GM23248 (cell line): ENCODE results near the gene LRRC7.

Experiments used
- EZH2 ChIP-seq: fragments of 200-600 bp; sonication (generic); IDR thresholded peaks from 2 replicates; pipeline ENCODE4 v1.6.1; 2018; ENCODE audit warnings: antibody characterized with exemption, mild to moderate bottlenecking; ENCODE audit not compliant: insufficient read depth, poor library complexity, severe bottlenecking
- EZH2phosphoT487 ChIP-seq: fragments of 200-600 bp; sonication (generic); IDR thresholded peaks from 2 replicates; pipeline ENCODE4 v1.6.1; 2018; ENCODE audit warnings: antibody characterized with exemption, moderate library complexity, mild to moderate bottlenecking, low read depth; ENCODE audit not compliant: insufficient read depth

DNA sequence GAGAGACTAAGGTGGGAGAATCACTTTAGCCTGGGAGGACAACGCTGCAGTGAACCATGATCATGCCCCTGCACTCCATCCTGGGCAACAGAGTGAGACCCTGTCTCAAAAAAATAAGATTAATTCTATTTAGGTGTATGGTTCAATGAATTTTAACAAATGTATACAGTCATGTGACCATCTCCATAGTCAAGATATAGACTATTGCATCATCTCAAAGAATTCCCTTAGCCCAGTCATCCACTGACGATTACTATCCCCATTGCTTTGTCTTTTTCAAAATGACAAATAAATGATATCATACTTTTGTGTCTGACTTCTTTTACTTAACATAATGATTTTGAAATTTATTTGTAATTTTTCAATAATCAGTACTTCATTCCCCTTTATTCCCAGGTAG lies 260.0 kb downstream of the LRRC7 start:
- TF ChIP-seq EZH2 = no peak
- TF ChIP-seq EZH2phosphoT487 = no peak
